ENCODE measurements around the gene RAB11FIP5. TPM values are rescaled to one million over a fixed set of nuclear protein-coding genes. Genes with fewer than 3 reads are reported as not detected.

Gene RAB11FIP5
- total RNA-seq (2021; fragmentation: NEBNext Ultra II Directional; extraction: Animal tissue kit (Norgen Biotek cat#: 25700)) = 10 to 100 TPM; 76.7 to 92.0 (median 83.6) TPM
- long read RNA-seq, full-length matches to known transcripts = 9 of 24 reads
- long read RNA-seq, partial matches to known transcripts = 6 of 24 reads
- long read RNA-seq, other reads (novel, unspliced or antisense) = 9 of 24 reads

- TF ChIP-seq CTCF (IDR thresholded peaks at IDR 0.05) = peak; percentile 22; the same call in 1 of the 2 replicates
- Mint-ChIP-seq H3K4me3 (peak within 1 kb of the TSS; percentile 100), H3K9me3 (no peaks in the 10 kb centered on the region), H3K27me3 (ENCODE audit: insufficient read depth) (no peaks in the 10 kb centered on the region; the same call in 1 of the 2 replicates), H3K4me1 (ENCODE audit: low read depth) (peaks cover 63% of the 10 kb centered on the region), H3K27ac (peak within 1 kb of the TSS; percentile 99), H3K36me3 (ENCODE audit: low read depth) (peaks cover 15% of the 10 kb centered on the region)
- DNase-seq = peak; percentile 87
Observed at GRCh38 chr2:73112913-73113854, at the start of gene RAB11FIP5. Gene RAB11FIP5 (minus strand): TSS chr2:73112948. CDS start chr2:73112777, 171 bp downstream.

- peaks cover 5% of the 10 kb centered on the region; the same call in 1 of the 2 replicates for H3K36me3 Mint-ChIP-seq (ENCODE audit: low read depth)
- H3K9me3 Mint-ChIP-seq = 0 out of 2 replicates have a peak, but pooled peaks cover 4% of the 10 kb centered on the region
- peak; percentile 91 for TF ChIP-seq CTCF (IDR thresholded peaks at IDR 0.05)
- H3K27ac Mint-ChIP-seq = no peak overlapping the region
- peak overlapping the region; percentile 84 for H3K4me3 Mint-ChIP-seq
- peaks cover 10% of the 10 kb centered on the region; the same call in 1 of the 2 replicates for H3K27me3 Mint-ChIP-seq (ENCODE audit: insufficient read depth)
- peak; percentile 58 for DNase-seq
- H3K4me1 Mint-ChIP-seq (ENCODE audit: low read depth) = peaks cover 16% of the 10 kb centered on the region
Observed at GRCh38 chr2:73156539-73157124, 43.9 kb upstream of the RAB11FIP5 start.

- no peak for DNase-seq
- Mint-ChIP-seq H3K27me3 (ENCODE audit: insufficient read depth) (peaks cover 7% of the 10 kb centered on the region), H3K27ac (no peak overlapping the region), H3K4me3 (0 out of 2 replicates have a peak overlapping the region, but pooled peaks have one; percentile 5), H3K36me3 (ENCODE audit: low read depth) (no peaks in the 10 kb centered on the region), H3K4me1 (ENCODE audit: low read depth) (no peaks in the 10 kb centered on the region), H3K9me3 (no peaks in the 10 kb centered on the region; the same call in 1 of the 2 replicates)
- no peak for TF ChIP-seq CTCF (IDR thresholded peaks at IDR 0.05)
Observed at GRCh38 chr2:73142937-73143336, 30.2 kb upstream of the RAB11FIP5 start.

- Mint-ChIP-seq H3K27ac (no peak overlapping the region), H3K36me3 (ENCODE audit: low read depth) (no peaks in the 10 kb centered on the region), H3K4me1 (ENCODE audit: low read depth) (no peaks in the 10 kb centered on the region), H3K4me3 (no peak overlapping the region), H3K27me3 (ENCODE audit: insufficient read depth) (peaks cover 5% of the 10 kb centered on the region), H3K9me3 (no peaks in the 10 kb centered on the region; the same call in 1 of the 2 replicates)
- DNase-seq = no peak
- no peak for TF ChIP-seq CTCF (IDR thresholded peaks at IDR 0.05)
Observed at GRCh38 chr2:73141896-73142295, 29.1 kb upstream of the RAB11FIP5 start.

- Mint-ChIP-seq H3K4me3 (no peak overlapping the region), H3K36me3 (ENCODE audit: low read depth) (no peaks in the 10 kb centered on the region), H3K9me3 (no peaks in the 10 kb centered on the region), H3K27me3 (ENCODE audit: insufficient read depth) (no peaks in the 10 kb centered on the region; the same call in none of the 2 replicates), H3K27ac (no peak overlapping the region), H3K4me1 (ENCODE audit: low read depth) (peaks cover 30% of the 10 kb centered on the region)
- TF ChIP-seq CTCF (IDR thresholded peaks at IDR 0.05) = no peak
- no peak for DNase-seq
Observed at GRCh38 chr2:73135236-73135635, 22.5 kb upstream of the RAB11FIP5 start.

Measured in HFFc6 (cell line).